HG03060 (cell line): ENCODE data around the gene RECQL5.
"Not testable (repeated sequence)": the region's sequence is repeated elsewhere in the genome, so short reads cannot be mapped to it uniquely, and the experiment has no call there.

ENCODE experiments used
- ATAC-seq: cut with Tn5 transposase; IDR thresholded peaks from one replicate; pipeline ENCODE4 v1.9.1; 2021; ENCODE audit warnings: low read depth, moderate number of reproducible peaks; ENCODE audit not compliant: unreplicated experiment

RECQL5 gene

GRCh38 chr17:75596320-75597087, 70.5 kb downstream of the RECQL5 start:
- no peak for ATAC-seq

DNA sequence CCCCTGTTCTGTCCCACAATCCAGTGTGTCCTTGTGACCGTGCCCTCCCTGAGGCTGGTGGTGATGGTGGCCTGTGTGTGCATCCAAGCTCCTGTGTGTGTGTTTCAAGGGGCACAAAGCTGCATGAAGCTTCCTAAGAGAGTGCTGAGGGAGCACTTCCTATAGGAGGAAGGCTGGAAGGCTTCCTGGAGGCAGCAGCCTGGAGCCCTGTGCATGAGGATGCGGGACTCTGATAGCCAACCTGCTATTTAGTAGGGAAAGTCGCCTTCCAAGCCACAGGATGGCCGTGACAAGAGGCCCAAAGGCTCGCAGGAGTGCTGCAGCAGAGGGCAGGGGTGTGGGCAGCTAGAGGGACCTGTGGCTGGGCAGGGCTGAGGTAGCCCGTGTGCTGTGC, 71.0 kb downstream of the RECQL5 start:
- no peak for ATAC-seq

DNA sequence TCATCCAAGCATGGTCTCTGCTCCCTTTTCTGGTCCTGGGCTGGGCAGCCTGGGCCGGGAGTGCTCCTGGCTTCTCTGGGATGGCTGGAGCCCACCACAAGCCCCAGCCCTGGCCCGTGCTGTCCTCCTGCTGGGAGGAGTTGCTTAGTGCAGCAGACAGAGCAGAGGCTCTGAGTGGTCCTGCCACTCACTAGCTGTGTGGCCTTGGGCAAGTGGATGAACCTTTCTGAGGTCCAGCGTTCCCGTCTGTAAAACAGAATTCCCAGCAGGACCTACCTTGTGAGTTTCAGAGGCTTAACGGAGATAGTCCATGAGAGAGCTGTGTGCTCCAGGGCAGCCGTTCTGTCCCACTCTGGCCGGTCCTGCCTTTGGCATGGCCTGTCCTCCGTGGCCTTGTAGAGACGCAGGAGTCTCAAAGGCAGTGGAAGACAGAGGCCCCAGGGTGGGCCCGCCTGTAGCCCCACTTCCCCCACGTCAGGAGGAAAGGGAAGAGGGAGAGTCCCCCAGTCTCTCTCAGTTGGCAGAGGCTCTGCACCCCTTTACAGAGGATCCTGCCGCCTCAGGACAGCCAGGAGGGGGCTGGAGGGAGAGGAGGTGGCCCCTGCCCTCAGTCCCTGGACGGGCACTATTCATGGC, 71.6 kb downstream of the RECQL5 start:
- no peak for ATAC-seq

DNA sequence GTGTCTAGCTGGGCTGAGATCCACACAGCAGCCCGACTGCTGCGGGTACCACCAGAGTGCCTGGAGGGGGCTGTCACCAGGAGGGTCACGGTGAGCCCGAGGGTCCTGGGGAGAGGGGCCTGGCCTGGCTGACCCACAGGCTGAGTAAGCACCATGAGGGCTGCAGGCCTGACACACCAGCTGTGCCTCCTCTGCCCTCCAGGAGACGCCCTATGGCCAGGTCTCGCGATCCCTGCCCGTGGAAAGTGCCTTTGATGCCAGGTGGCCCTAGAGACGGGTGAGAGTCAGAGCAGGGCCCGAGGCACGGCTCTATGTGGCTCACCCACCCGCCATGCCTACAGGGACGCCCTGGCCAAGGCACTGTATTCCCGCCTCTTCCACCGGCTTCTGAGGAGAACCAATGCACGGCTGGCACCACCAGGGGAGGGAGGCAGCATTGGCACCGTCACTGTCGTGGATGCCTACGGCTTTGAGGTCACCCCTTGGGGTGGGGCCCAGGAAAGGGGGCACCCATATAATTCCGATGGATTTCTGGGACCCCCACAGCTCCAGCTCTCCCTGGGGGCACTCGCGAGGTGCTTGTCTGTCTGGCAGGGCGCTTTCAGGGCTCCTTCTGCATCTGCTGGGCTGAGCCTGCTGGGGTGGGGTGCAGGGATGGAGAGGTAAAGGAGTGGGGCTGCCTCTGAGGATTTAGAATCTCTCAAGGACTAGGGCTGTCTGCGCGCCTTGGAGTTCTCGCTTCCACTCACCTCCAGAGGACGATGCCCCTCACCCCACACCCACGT, 72.3 kb downstream of the RECQL5 start:
- ATAC-seq = no peak

- ATAC-seq = not testable (repeated sequence)
These were observed 73.5 kb downstream of the RECQL5 start for GRCh38 chr17:75593430-75593829.

- no peak for ATAC-seq
These were observed 74.5 kb downstream of the RECQL5 start for GRCh38 chr17:75592348-75593020.

GRCh38 chr17:75591722-75592302, 75.1 kb downstream of the RECQL5 start:
- no peak for ATAC-seq

GRCh38 chr17:75590849-75591721, 75.9 kb downstream of the RECQL5 start:
- no peak for ATAC-seq

- ATAC-seq = no peak
These were observed 76.6 kb downstream of the RECQL5 start for GRCh38 chr17:75590314-75590761.

DNA sequence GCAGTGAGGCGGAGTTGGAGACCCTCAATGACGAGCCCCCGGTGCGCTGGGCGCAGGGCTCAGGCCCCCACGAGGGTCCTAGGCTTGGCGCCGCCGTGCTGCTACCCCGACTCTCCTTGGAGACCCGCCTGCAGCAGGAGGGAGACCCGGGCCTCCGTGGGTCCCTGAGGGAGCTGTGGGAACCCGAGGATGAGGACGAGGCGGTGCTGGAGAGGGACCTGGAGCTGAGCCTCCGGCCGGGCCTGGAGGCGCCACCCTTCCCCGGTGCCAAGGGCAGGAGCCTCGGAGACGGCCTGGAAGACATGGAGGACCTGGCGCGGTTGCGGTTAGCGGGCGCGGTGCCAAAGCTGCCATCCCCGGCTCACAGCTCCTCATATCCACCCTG, 77.0 kb downstream of the RECQL5 start:
- no peak for ATAC-seq

DNA sequence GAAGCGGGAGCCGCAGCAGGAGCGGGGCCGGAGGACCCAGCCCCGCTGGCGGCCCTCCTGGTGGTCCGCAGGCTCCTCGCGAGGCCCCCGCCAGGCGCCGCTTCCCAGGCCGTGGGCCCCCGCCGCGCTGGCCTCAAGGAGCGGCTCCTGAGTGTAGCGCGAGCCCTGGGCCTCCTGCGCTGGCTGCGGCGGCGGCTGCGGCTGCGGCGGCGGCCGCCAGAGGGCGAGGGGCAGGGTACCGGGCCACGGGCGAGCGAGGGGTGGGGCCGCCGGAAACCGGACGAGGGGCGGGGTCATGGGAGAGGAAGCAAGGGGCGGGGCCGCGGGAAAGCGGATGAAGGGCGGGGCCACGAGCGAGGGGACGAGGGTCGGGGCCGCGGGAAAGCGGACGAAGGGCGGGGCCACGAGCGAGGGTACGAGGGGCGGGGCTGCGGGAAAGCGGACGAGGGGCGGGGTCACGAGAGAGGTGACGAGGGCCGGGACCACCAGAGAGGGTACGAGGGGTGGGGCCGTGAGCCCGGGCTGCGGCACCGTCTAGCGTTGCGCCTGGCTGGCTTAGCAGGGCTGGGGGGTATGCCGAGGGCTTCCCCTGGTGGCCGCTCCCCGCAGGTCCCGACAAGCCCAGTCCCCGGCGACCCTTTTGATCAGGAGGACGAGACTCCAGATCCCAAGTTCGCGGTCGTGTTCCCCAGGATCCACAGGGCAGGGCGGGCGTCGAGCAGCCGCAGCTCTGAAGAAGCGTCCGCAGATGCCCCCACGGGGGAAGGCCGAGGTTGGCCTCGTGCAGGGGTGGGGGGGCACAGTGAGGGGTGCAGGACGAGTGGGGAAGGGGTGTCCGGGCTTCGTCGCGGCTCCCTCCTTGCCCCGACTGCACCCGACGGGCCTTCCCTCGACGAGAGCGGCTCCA, 77.7 kb downstream of the RECQL5 start:
- ATAC-seq = no peak

- no peak for ATAC-seq
These were observed 78.3 kb downstream of the RECQL5 start for GRCh38 chr17:75588596-75589011.

- no peak for ATAC-seq
These were observed 79.0 kb downstream of the RECQL5 start, which contains the start of gene MYO15B for GRCh38 chr17:75587675-75588595. Gene MYO15B, plus strand, starts transcription at chr17:75587800. Its CDS starts 258 bp downstream, at chr17:75588058.

DNA sequence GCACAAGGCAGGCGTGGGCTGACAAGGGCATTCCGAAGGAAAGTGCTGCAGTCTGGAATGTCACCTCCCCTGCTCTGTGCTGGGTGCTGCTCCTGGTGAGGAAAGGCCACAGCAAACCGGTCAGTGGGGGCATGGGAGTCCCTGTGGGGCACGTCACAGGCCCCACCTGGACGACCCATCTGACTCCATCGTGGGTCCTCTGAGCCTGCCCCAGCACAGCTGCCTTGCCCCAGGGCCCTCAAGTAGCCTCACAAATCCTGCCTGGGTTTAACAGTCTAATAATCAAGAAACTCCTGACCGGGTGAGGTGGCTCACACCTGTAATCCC, 82.1 kb downstream of the RECQL5 start:
- ATAC-seq = no peak

DNA sequence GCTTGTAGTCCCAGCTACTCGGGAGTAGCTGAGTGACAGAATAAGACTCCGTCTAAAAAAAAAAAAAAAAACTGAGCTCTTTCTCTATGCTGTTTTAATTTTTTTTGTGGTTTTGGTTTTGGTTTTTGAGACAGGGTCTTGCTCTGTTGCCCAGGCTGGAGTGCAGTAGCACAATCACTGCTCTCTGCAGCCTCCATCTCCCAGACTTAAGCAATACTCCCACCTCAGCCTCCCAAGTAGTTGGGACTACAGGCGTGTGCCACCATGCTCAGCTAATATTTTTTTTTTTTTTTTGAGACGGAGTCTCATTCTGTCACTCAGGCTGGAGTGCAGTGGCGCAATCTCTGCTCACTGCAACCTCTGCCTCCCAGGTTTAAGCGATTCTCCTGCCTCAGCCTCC, 83.8 kb downstream of the RECQL5 start:
- not testable (repeated sequence) for ATAC-seq

GRCh38 chr17:75581121-75581725, 85.7 kb downstream of the RECQL5 start:
- ATAC-seq = not testable (repeated sequence)
